HG02870 (cell line): Measurements from ENCODE around the gene HAP1.
"Not testable (repeated sequence)": the region's sequence is repeated elsewhere in the genome, so short reads cannot be mapped to it uniquely, and the experiment has no call there.

ENCODE experiments used
- ATAC-seq: cut with Tn5 transposase; IDR thresholded peaks from one replicate; pipeline ENCODE4 v1.9.1; 2021; ENCODE audit warnings: mild to moderate bottlenecking, moderate library complexity; ENCODE audit not compliant: unreplicated experiment

HAP1 gene, protein sequence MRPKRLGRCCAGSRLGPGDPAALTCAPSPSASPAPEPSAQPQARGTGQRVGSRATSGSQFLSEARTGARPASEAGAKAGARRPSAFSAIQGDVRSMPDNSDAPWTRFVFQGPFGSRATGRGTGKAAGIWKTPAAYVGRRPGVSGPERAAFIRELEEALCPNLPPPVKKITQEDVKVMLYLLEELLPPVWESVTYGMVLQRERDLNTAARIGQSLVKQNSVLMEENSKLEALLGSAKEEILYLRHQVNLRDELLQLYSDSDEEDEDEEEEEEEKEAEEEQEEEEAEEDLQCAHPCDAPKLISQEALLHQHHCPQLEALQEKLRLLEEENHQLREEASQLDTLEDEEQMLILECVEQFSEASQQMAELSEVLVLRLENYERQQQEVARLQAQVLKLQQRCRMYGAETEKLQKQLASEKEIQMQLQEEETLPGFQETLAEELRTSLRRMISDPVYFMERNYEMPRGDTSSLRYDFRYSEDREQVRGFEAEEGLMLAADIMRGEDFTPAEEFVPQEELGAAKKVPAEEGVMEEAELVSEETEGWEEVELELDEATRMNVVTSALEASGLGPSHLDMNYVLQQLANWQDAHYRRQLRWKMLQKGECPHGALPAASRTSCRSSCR

DNA sequence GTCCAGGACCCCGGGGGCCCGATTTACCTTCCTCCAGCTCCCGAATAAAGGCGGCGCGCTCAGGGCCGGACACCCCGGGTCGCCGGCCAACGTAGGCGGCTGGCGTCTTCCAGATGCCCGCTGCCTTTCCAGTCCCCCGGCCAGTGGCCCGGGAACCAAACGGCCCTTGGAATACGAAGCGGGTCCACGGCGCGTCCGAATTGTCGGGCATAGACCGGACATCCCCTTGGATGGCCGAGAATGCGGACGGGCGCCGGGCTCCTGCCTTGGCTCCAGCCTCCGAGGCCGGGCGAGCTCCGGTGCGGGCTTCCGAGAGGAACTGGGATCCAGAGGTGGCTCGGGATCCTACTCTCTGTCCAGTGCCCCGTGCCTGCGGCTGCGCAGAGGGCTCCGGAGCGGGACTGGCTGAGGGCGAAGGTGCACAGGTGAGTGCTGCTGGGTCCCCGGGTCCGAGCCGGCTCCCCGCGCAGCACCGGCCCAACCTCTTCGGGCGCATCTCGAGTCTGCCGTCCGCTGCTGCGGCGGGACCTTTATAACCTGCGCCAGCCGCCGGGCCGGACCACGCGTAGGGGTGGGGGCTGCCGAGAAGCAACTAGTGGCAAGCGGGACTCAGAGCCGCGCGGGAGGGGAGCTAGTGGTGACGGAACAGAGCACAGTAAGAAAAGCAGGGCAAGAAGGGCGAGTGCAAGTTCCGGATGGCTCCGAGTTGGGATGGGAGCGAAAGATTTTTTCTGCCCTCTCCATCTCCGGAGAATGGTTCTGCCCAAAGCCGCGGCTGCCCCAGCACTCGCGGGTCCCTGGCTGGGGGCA is at the start of gene HAP1:
HAP1 (minus strand) TSS at position 505 of the 810 bp plus-strand sequence; CDS start at position 496, 9 bp downstream.
- no peak for ATAC-seq

DNA sequence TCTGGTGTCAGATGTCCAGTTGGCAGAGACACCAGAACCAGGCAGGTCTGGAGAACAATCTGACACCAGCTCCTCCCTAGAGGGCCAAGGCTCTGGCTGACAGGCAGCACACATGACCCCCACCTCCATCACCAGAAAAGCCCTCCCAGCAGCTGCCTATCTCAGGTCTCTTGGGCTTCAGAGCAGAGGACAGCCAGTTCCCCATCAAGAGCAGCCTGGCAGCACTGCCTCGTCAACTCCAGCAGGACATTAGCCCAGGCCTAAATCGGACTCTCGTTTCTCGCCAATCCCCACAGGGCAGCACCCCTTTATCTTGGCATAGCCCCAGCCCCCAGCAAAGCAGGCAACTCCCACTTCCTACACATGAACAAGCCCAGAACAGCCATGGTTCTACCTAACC is 47.7 kb upstream of the HAP1 start:
- ATAC-seq = no peak

DNA sequence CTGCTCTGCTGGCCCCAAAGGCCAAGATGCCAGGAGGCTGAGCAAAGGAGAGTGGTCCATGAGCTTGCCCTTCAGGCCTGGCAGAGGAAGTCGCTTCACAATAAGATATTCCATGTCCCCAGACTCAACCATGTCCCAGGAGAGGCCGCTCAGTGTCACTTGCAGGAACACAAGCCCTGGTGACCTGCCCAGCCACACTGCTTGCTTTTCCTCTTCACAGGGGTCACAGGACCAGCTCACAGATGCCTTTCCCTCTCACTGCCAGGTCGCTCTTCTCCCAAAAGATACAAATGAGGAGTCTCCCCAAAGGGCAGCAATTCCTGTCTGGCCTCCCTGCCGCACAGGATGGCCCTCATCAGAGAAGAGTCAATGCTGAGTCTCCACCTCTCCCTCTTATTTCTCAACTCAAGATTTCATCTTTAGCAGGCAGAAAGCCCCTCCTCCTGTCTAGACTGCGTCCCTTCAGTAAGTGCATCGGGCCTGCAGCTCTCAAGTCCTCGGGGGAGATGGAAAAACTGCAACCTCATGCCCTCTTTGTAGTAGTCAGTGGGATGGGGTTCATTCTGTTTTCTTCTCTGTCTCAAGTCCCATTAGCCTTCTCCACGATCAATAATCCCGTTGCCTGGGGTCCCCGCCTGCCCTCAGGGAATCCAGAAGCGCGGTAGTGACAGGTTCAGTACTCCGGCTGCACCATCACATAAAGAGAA is 47.1 kb upstream of the HAP1 start:
- ATAC-seq = no peak

DNA sequence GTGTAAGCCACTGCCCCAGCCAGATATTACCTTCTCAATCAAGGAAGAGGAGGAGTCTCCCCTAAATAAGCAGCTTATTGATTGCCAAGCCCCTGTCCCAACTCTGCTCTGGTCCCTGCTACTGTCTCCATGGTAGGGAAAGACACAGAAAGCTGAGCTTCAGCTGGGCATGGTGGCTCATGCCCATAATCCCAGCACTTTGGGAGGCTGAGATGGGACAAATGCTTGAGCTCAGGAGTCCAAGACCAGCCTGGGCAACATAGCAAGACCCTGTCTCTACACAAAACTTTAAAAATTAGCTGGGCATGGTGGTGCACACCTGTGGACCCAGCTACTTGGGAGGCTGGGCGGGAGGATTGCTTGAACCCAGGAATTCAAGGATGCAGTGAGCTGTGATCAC is 45.5 kb upstream of the HAP1 start:
- no peak for ATAC-seq

DNA sequence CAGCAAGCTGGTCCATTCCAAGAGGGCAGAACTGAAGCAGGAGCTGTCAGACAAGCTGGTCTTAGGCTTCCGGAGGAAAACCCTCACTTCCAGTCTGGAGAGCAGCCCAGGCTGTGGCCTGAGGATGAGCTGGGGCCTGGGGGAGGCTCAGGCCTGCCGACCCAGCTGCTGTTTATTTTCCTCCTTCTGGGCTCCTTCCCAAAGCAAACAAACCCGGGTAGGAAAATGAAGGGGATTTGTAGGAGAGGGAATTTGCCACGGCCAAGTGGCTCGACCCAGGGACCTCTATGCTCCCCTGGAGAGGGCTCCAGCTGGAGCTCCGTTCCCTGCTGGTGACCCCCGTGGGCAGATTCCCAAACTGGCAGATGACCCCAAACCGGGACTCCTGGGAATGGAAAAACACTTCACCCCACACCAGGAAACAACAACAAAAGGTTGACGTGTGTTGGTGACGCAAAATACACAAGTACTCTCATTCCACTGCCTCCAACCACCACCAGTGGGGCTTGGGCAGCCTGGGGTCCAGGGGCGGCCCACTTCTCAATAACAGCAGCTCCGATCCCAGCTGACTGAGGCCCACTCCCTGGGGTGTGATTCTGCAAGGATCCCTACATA is 43.2 kb upstream of the HAP1 start:
- no peak for ATAC-seq

DNA sequence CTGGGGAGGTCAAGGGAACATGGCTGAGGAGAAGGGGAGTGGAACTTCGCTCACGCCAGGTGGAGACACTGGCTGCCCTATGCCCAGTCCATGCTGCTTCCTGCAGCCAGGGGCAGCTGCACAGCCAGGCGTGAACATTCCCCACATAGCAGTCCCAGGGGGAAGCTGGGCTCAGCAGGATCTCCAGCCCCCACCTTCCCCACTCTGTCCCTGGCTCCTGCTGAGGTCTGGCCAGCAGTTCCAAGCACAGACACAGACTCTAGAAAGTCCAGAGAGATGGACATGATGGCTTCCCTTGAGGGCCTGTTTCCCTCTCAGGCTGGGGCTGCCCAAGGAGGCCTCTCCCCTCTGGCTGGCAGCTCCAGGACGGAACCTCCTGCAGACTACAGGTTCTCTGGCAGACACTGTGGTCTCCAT is 42.7 kb upstream of the HAP1 start:
- ATAC-seq = no peak

DNA sequence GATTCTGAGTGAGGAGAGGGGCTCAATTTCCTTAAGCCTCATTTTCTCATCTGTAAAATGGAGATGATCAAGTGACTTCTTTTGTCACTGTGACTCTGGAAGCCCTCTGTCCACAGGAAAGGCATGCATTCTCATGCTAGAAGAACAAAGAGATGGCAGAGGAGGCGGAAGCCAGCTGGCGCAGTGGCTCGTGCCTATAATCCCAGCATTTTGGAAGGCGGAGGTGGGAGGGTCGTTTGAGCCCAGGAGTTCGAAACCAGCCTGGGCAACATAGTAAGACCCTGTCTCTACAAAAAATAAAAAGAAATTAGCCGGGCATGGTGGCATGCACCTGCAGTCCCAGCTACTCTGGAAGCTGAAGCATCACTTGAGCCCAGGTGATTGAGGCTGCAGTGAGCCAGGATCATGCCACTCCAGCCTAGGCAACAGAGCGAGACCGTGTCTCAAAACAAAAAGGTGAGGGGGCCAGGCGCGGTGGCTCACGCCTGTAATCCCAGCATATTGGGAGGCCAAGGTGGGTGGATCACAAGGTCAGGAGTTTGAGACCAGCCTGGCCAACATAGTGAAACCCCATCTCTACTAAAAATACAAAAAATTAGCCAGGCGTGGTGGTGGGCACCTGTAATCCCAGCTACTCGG is 41.9 kb upstream of the HAP1 start:
- ATAC-seq = not testable (repeated sequence)

DNA sequence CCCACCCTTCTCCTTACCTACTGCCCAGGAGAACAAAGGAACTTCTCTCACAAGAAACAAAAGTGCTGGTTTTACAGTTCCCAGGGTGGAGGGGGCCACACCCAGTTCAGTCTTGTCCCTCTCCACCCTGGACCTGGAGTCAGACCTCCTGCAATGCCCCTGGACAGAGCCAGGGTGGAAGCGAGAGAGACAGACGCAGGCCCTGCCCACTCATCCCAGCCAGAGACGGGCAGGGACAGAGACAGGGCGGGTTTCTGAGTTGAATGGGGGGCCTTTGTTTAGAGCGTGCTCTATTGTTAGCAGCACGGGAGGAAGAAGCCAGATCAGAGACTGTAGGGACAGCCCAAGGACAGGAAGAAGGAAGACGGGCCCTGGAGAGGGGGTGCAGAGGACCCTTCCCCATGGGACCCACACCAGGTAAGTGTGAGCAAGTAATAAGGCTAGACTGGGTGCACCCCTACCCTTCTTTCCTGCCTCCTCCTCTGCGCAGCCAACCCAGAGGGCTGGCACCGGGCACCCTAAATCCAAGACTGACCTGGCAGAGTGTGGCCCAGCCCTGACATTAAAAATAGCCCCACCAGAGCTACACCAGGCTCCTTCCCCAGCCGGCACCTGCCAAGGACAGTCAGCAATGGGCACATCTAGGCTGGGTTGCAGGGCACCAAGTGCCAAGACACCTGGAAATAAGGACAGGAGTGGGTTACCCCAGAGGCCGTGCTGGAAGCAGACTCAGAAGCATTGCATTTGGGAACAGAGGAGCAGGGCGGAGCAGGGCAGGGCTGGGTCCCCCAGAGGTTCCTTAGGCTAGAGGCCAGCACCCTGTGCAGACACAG is 41.2 kb upstream of the HAP1 start:
- ATAC-seq = no peak

DNA sequence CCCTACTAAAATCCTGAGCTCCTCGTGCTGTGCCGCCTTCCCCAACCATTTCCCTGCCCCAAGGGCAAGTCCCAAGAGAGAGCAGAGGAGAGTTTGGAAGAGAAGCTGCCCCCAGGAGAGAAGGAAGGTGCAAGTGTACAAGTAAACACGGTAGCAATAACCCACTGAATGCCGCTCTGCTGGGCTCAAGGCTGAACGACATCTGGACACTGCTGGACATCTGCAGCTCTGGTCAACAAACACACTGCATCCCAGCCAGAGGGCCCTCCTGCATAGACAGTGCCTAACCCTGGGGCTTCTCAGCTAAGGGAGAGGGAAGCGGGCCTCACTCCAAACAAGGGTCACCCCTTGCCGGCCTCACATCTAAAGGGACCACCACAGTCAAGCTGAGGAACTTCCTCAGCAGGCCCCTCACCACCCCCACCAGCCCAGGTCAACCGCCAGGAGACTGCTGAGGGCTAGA is 39.3 kb upstream of the HAP1 start:
- no peak for ATAC-seq

DNA sequence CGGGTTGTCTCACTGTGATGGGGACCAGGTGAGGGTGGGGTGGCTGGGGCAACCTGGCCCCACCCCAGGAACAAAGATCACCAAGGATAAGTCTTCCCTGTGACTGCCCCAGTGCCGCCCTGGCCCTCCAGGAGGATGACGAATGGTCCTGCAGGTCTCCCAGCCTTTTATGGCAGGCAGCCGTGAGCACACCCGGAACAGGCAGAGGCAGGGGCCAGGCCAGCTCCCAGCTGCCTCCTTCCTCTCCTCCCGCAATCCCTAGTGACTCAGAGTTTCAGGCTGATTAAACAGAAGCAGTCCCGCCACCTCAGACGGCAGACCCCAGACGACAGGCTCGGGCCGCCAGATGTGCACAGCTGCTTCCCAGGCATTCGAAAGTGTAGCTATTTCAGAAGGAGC is 38.7 kb upstream of the HAP1 start:
- no peak for ATAC-seq

DNA sequence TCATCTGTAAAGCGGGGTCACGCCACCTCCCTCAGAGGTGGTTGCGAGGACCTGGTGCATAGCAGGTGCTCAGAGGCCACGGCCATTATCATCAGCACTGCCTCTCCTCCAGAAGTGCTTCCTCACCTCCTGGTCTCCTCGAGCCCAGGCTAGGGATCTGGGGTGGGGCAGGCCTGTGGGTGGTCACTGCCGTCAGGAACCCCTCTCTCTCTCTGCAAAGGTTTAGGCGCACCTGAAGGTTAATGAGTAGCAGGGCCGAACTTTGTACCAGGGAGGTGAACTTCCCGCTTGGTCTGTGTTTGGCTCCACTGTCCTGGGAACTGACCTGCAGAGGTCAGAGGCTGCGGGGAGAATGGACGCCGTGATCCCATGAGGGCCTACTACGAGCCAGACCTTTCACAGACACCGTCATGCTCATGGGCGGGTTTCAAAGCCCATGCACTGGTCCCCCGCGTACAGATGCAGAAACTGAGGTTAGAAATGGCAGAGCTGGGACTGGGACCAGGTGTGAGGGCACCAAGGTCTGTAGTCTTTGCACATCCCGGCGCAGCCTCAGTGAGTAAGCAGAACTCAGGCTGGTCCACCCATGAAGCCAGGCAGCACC is 38.2 kb upstream of the HAP1 start:
- no peak for ATAC-seq

DNA sequence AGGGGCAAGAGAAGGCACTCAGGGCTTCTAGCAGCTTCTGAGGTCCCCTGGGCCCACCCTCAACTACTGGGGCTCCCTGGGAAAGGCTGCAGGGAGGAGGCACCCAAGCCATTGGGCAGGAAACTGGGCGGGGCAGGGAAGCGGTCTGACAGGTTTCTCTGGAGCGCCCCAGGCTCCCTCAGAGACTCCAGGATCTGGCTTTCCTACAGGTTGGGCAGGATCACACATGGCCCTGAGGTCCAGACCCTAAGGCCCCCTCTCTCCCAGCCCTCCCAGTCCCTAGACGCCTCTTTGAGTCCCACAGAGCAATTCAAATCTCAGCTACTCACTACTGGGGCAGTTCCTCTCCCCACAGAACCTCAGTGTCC is 37.8 kb upstream of the HAP1 start:
- no peak for ATAC-seq

DNA sequence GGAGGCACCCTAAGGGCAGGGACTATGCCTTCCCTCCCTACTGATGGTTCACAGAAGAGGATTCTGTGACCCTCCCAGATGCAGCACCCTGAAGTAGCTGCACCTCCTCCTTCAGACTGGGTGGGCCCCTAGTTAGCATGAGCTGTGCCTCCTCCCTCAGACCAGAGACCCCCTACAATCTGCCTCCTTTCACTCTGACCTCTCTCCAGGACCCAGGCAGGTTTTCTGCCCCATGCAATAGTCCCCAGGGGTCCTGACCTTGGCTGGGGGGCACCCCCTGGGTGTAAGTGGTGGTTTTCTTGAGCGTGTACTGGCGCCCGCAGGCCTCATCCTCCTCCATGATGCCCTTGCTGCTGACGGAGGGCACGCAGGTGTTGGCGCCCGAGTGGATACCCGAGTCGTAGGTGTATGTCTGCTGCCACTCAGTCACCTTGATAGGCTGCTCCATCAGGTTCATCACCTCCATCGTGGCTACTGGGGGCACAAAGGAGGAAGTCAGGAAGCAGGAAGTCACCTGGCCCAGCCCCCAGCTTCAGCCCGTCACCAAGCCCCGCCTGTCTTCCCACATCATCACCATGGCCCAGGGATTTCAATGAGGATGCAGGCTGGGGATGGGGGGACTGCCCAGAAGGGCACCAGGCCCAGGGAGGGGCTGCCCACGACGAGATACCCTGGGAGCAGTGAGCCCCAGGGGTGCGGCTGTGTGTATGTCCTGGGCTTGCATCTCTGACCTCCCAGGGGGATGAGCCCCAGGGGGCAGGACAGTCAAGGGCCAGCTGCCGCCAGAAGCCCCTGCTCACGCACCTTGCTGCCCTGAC is 37.2 kb upstream of the HAP1 start:
- ATAC-seq = no peak

DNA sequence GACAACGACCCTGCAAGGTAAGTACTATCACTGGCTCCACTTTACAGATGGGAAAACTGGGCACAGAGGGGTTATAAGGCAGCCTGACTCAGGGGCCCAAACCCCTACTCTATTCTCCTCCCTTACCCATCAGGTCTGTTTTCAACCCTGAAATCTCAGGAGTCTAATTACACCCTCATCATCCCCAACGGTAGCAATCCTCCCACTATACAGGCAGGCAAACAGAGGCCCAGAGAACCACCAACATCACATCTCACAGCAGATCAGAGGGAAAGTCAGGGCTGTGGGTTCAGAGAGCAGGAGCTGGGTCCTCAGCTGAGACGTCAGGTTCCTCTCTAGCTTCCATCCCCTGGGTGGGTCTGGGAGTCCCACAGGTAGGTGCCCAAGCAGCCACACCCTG is 35.5 kb upstream of the HAP1 start:
- ATAC-seq = no peak

DNA sequence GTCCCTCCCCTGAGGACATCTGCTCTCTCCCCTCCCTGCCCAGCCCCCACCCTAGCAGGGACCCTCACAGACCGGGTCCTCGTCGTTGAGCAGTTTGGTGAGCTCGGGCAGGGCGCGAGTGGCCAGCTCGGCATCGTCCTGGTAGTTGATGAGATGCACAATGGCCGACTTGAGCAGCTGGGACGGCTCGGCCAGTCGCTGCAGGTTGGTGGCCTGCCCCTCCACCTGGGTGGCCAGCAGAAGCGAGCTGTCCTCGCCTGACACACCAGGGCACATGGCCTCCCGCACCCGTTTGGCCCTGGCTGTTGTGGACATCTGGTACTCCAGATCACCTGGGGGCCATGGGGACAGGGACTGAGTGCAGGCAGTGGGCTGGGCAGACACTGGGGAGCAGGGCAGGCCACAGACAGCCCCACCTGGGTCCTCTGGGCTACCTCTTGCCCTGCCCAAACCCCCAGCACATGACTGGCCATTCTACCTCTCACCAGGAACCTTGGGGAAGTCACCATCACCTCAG is 35.0 kb upstream of the HAP1 start:
- no peak for ATAC-seq

DNA sequence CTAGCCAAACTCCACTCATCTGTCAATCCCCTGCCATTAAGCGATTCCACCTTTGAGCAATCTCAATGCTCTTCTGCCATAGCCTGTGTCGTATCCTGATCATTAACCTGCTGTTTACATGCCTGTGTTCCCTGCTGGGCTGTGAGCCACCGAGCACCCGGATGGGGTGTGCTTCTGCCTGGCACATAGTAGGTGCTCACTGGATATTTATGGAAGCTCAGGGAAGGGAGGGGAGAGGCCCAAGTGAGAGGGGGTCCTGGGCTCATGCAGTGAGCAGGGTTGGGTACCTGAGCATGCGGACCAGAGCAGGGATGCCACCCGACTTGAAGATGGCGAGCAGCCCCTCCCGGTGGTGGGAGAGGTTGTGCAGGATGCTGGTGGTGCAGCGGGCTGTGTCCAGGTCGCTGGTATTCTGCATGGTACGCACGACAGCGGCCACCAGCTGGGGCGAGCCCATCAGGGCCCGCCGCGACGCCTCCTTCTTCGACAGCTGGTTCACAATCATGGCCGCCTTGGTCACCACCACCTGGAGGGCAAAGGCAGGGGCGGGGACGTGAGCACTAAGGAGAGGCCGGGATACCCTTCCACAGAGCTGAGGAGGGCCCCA is 34.3 kb upstream of the HAP1 start:
- ATAC-seq = no peak

DNA sequence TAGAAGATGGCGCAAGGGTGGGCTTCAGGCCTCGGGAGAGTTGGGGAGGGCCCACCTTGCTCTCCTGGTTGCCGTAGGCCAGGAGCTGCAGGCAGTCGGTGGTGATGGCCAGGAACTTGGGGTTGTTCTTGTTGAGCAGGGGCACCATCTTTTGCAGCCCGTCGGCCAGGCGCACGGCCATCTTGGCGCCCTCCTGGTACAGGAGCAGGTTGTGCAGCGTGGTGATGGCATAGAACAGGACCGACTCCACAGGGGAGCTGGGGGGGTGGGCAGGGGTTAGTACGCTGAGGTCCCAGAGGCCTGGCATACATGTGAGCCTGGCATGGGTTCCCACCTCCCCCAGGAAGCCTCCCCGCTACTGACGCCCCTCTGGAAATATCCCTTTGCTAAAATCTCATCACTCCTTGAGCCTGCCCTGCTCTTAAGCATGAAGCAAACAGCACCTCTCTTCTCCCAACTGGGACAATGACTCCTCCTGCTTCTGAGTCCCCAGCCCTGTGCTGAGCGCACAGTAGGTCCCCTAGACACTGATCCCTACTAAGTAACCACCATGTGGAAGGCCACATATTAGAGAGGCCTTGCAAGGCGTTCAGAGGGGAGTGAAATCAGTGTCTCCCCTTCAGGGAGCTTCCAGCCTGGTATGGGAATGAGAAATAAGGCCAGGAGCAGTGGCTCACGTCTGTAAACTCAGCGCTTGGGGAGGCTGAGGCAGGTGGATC is 33.0 kb upstream of the HAP1 start:
- no peak for ATAC-seq
